HUES64 (cell line): ENCODE data around the gene NKX3-2.
A peak's percentile ranks its signal among the peaks of the same experiment; 100 is the strongest.

Experiments
- H3K27ac ChIP-seq: 2 replicates; pipeline ENCODE4 v1.7.0; 2013; ENCODE audit warnings: low read depth, low read length, inconsistent platforms
- H3K27me3 ChIP-seq: 2 replicates; pipeline ENCODE4 v1.6.1; 2013; ENCODE audit warnings: mild to moderate bottlenecking, low read length; ENCODE audit not compliant: insufficient read depth
- H3K36me3 ChIP-seq: 2 replicates; pipeline ENCODE4 v1.6.1; 2013; ENCODE audit warnings: mild to moderate bottlenecking, low read length; ENCODE audit not compliant: insufficient read depth
- H3K4me1 ChIP-seq: 2 replicates; pipeline ENCODE4 v1.6.1; 2013; ENCODE audit warnings: mild to moderate bottlenecking, low read length, moderate library complexity; ENCODE audit not compliant: insufficient read depth
- H3K4me3 ChIP-seq: 2 replicates; pipeline ENCODE4 v1.5.1; 2013; ENCODE audit warnings: mild to moderate bottlenecking, low read length, moderate library complexity
- H3K9ac ChIP-seq: 2 replicates; pipeline ENCODE4 v1.6.1; 2013; ENCODE audit warnings: mild to moderate bottlenecking, low read depth, low read length
- H3K9me3 ChIP-seq: 2 replicates; pipeline ENCODE4 v1.6.1; 2013; ENCODE audit warnings: low read depth, low read length; ENCODE audit not compliant: insufficient read depth
- WGBS: fragments of 150-250, 120-280 bp; methylation state at CpG from one replicate; pipeline ENCODE4 v1.1.7; 2013; ENCODE audit warnings: missing lambda C conversion rate; 5-methylcytosine and 5-hydroxymethylcytosine counted together

The NKX3-2 gene

DNA sequence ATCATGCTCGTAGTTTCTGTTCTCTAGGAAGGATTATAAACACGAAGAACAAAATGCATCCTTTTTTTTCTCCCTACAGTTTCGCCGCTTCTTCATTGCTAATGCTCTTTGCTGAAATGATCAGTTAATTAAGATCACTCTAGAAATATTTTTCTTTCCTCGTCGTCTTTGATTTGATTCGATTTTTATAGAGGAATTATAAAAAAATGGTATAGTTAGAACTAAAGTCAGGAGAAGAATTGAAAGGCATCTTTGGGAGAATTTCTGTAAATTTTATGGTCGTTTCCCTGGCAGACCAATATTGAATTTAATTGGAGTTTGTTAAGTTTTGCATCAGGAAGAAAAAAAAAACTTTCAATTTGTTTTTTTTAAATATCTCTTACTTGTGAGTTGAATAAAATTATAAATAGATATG lies 1.1 kb upstream of the NKX3-2 start:
- 19% methylated on average over 8 of the region's 8 CpGs for WGBS
- Histone ChIP-seq H3K4me1 (peaks cover 11% of the 10 kb centered on the region), H3K27me3 (peaks cover 95% of the 10 kb centered on the region), H3K27ac (no peak overlapping the region), H3K9me3 (no peaks in the 10 kb centered on the region), H3K9ac (no peak overlapping the region), H3K4me3 (peak overlapping the region; percentile 62), H3K36me3 (no peaks in the 10 kb centered on the region)

DNA sequence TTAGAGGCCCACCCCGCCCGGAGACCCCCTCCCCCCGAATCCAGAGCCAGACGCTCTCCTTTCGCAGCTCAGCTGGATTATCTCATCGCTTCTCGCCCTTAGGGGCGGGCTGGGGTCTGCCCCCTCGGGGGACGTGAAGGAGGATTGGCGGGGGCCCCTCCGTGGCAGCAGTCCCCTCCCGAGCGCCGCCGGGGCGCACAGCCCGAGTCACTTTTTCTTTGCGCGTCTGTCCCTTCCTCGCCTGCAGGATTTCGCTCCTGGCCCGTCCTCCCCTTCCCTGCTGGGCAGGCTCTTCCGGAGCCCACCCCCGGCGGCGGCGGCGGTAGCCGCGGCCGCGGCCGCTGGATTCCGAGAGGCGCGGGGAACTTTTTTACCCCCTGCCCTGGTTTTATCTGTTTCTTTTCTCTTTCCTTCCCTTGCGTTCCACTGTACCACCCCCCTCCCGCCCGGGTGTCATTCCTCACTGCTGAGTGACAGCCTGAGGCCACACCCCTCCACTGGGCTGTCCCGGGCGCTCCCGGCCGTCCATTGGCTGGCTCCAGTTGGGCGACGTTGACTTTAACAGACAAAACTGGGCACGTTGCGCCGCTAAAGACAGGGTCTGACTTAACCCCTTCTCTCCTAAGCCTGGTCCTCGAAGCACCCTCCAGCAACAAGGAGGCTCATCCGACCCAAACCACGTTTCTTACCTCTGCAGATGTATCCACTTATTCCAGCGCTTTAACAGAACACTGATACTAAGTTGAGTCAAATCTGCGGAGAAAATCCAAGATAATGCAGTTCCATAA lies 492 bp upstream of the NKX3-2 start:
- H3K27ac ChIP-seq: peak overlapping the region; percentile 57; the same call in 1 of the 2 replicates
- H3K27me3 ChIP-seq: peaks cover 96% of the 10 kb centered on the region
- no peaks in the 10 kb centered on the region for H3K36me3 ChIP-seq
- H3K9me3 ChIP-seq: no peaks in the 10 kb centered on the region
- peaks cover 16% of the 10 kb centered on the region for H3K4me1 ChIP-seq
- H3K4me3 ChIP-seq: peak overlapping the region; percentile 62
- H3K9ac ChIP-seq: no peak overlapping the region
- under 1% methylated on average over 54 of the region's 54 CpGs for WGBS

DNA sequence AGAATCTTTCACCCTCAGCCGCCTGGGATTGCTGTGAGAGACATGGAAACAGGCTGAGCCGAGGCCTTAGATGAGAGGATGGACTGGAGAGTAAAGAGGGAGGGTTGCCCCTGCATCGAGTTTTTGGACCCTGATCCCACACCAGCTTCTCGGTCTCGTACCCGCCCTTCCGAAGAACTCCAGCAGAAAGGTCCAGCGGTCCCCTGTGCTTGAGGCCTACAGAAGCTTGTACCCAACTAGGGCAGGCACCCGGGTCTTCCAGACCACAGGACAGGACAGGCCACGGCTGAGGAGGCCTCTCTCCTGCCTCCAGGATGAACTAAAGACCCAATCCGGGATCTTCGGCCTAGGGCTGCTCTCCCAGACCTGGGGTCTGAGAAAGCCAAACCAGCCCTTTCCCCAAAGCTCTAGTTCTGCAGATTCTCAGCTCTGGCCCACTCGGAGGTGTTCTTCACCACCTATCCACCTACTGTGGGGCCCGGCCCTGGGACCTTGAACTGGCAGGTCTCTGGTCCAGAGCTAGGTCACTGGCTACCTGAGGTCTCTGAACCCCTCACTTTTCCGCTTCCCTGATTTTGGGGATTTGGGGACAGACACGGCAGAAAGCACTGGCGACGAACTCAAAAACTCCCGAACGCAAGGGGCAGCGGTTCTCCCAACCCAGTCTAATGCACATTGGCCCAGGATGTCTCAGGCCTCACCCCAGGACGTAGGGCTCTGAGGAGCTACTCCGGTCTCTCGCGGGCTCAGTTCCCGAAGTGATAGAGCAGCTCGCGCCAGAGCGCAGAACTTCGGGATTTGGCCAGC lies 1.1 kb downstream of the NKX3-2 start:
- Histone ChIP-seq H3K27ac (no peak overlapping the region), H3K9ac (peak overlapping the region; percentile 46), H3K36me3 (no peaks in the 10 kb centered on the region), H3K9me3 (no peaks in the 10 kb centered on the region), H3K4me1 (peaks cover 16% of the 10 kb centered on the region), H3K4me3 (peak overlapping the region; percentile 62), H3K27me3 (peaks cover 97% of the 10 kb centered on the region)
- 24% methylated on average over 30 of the region's 30 CpGs for WGBS

DNA sequence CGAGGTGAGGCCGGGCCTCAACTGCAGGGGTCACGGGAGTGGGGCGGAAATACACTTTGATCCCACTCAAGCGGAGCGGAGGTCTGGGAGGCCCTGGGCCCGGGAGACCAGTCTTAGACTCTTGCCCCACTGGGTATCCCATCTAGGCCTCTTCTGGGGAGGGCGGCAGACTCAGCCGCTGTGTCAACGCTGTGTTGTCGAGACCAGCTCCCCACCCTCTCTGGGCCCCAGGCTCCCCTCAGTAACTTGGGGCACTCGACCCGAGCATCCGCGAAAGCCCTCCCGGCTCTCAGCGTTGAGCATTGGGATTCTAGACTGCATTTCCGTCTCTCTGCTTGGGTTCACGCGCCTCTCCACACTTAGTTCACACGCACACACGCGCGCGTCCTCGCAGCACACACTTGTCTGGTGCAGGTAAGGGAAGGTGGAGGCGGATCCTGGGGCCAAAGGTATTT lies 1.7 kb downstream of the NKX3-2 start:
- no peaks in the 10 kb centered on the region for H3K36me3 ChIP-seq
- H3K27ac ChIP-seq: no peak overlapping the region
- peak overlapping the region; percentile 38 for H3K4me3 ChIP-seq
- H3K9ac ChIP-seq: no peak overlapping the region
- H3K27me3 ChIP-seq: peaks cover 97% of the 10 kb centered on the region
- H3K4me1 ChIP-seq: peaks cover 16% of the 10 kb centered on the region
- 59% methylated on average over 27 of the region's 27 CpGs for WGBS
- H3K9me3 ChIP-seq: no peaks in the 10 kb centered on the region

DNA sequence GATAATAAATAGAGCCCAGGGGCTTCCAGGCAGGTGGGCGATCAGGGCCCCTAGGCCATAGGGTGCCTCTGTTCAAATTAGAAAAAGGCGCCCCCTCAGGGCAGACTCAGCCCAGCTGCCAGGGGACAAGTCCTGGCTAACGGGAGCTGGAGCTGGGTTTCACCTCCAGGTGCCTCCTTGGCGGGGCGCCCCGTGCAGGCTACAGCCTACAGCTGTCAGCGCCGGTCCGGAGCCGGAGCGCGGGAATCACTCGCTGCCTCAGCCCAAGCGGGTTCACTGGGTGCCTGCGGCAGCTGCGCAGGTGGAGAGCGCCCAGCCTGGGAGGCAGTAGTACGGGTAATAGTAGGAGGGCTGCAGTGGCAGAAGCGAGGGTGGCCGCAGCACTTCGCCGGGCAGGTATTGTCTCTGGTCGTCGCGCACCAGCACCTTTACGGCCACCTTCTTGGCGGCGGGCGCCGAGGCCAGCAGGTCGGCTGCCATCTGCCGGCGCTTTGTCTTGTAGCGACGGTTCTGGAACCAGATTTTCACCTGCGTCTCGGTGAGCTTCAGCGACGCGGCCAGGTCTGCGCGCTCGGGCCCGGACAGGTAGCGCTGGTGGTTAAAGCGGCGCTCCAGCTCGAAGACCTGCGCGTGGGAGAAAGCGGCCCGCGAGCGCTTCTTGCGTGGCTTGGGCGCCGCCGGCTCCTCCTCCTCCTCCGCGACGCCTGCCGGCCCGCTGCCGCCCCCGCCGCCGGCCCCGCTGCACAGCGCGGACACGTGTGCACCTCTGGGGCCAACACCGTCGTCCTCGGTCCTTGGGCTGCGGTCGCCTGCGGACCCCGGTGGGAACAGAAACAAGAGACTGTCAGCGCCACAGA lies 2.4 kb downstream of the NKX3-2 start:
- Histone ChIP-seq H3K9ac (no peak overlapping the region), H3K36me3 (no peaks in the 10 kb centered on the region), H3K27ac (no peak overlapping the region), H3K9me3 (no peaks in the 10 kb centered on the region), H3K4me1 (peaks cover 16% of the 10 kb centered on the region), H3K4me3 (peak overlapping the region; percentile 38), H3K27me3 (peaks cover 97% of the 10 kb centered on the region)
- 45% methylated on average over 79 of the region's 79 CpGs for WGBS

DNA sequence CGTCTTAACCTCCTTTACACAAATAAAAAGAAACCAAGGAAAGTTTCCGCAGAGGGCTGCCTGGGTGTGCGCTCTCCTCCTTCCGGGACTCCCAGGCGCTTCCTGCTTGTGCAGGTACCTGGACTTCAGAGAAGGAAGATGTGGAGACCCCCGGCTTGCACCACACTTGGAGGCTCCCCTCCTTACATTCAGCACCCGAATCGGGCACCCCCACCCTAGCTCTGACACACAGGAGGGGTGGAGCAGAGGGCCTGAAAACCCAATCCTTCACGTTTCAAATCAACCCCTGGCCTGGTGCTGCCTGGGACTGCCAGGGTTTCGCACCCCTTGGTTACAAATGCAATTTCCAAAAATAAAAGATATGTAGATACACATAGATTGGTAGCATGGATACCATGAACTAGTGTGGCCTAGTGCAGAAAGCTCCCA lies 3.1 kb downstream of the NKX3-2 start:
- 59% methylated on average over 10 of the region's 10 CpGs for WGBS
- Histone ChIP-seq H3K27ac (no peak overlapping the region), H3K36me3 (no peaks in the 10 kb centered on the region), H3K4me1 (peaks cover 16% of the 10 kb centered on the region), H3K9me3 (no peaks in the 10 kb centered on the region), H3K9ac (no peak overlapping the region), H3K27me3 (peaks cover 97% of the 10 kb centered on the region), H3K4me3 (peak overlapping the region; percentile 38)

DNA sequence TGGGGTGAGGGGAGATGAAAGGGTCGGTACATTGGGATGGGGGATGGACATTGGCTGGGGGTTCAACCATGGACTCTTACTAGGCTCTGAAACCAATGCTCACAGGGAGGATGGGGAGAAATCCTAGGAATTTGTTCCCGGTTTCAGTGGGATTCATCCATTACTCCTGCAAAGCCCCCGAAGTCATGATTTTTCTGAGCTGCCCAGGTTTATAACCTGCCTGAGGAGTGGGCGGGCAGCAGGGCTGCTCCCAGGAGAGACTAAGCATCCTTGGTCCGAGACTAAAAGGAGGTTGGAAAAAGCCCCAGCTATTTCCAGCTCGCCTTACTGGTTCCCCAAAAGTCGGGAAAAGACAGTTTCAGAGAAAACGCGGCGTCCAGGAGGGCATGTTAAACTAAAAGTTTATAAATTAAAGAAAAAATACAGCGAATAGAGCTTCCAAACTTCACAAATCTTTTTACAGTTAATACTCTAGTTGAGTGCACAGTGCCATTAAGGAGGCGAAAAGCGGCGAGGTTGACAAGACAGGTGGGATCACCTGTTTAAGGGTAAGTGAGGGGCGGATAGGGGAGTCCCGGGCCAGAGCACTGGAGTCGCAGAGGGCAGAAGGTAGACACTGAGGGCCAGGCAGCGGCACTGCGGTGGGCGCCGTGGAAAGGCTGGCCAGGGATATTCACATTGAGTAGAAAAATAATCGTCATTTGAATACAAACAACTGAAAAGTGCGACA lies 3.7 kb downstream of the NKX3-2 start:
- Histone ChIP-seq H3K27ac (no peak overlapping the region), H3K9ac (no peak overlapping the region), H3K27me3 (peaks cover 97% of the 10 kb centered on the region), H3K4me3 (no peak overlapping the region), H3K36me3 (no peaks in the 10 kb centered on the region), H3K4me1 (peaks cover 18% of the 10 kb centered on the region), H3K9me3 (no peaks in the 10 kb centered on the region)
- WGBS: 57% methylated on average over 23 of the region's 23 CpGs

DNA sequence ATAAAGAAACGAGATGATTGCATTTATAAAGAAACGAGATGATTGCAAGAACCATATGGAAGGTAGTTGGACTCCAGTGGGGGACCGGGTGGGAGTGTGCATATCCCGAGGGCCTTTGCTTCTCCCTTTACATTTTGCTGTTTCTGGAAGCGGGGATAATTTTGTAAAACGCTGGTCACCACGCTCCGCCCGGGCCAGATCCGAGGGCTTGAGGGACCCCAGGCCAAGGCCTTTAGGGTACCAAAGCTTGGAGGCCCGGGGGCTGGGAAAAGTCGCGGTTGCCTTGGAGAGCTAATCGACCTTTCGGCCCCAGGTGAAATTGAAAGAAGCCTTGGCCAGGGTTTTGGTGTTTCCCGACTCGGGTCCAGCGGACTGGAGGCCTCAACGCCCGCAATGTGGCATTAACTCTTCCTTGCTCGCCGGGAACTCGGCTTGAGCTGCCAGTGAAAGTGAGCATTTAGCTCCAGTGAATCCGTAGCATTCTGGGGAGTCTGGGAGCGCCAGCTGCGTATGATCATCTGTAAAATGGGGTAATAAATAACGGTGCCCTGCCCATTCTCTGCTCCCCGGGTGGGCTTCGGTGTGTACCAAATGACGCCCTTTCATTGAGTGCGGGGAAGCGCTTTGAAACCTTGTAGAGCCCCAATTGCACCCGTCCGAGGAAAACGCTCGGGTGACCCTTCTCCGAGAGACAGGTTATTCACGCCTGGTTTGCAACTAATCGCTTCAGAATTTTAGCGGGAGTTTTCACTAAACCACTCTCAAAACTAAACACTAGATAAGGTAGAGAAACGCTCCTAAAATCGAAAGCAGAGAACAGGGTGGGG lies 4.5 kb downstream of the NKX3-2 start:
- H3K36me3 ChIP-seq: no peaks in the 10 kb centered on the region
- no peaks in the 10 kb centered on the region for H3K9me3 ChIP-seq
- 53% methylated on average over 42 of the region's 42 CpGs for WGBS
- H3K4me1 ChIP-seq: peaks cover 21% of the 10 kb centered on the region; the same call in 1 of the 2 replicates
- no peak overlapping the region for H3K4me3 ChIP-seq
- H3K9ac ChIP-seq: no peak overlapping the region
- H3K27ac ChIP-seq: no peak overlapping the region
- H3K27me3 ChIP-seq: peaks cover 99% of the 10 kb centered on the region

DNA sequence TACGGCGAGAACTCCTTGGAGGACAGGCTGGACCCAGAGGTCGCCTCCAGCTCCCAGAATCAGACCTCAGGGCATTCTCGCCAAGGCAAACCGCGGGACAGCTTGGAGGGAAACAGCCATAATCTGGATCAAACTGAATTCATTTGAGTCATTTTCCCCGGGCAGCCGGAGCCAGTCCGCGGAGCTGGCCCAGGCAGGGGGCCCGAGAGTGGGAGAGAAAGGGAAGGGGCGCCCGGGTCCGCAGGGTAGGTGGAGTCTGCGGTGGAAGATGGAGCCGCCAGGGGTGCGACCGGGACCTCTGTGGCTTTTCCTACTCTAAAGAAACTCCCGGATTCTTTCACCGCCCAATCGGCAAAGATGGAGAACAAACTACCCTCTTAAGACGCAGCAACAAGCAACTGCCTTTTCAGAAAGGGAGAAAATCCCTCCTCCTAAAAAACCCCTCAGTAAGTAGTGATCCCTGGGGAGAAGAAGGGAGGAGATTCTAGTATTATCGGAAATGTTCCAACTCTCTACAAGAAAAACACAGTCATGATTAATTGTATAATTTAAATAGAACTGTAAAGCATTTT lies 5.2 kb downstream of the NKX3-2 start:
- WGBS: 61% methylated on average over 22 of the region's 23 CpGs
- H3K4me1 ChIP-seq: peaks cover 22% of the 10 kb centered on the region; the same call in 1 of the 2 replicates
- no peak overlapping the region for H3K27ac ChIP-seq
- H3K36me3 ChIP-seq: no peaks in the 10 kb centered on the region
- no peak overlapping the region for H3K9ac ChIP-seq
- H3K9me3 ChIP-seq: no peaks in the 10 kb centered on the region
- peaks cover 100% of the 10 kb centered on the region for H3K27me3 ChIP-seq
- H3K4me3 ChIP-seq: no peak overlapping the region
